ENCODE data around the gene EFCAB10. TPM values are rescaled to one million over a fixed set of nuclear protein-coding genes. Genes with fewer than 3 reads are reported as not detected.

EFCAB10 gene, protein sequence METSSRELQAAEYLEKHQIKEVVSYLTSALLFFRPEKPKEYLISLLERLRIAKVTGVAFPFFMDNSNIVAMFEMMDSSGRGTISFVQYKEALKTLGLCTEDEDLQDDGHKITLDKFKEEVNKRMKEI
- total RNA-seq, result not detected

DNA sequence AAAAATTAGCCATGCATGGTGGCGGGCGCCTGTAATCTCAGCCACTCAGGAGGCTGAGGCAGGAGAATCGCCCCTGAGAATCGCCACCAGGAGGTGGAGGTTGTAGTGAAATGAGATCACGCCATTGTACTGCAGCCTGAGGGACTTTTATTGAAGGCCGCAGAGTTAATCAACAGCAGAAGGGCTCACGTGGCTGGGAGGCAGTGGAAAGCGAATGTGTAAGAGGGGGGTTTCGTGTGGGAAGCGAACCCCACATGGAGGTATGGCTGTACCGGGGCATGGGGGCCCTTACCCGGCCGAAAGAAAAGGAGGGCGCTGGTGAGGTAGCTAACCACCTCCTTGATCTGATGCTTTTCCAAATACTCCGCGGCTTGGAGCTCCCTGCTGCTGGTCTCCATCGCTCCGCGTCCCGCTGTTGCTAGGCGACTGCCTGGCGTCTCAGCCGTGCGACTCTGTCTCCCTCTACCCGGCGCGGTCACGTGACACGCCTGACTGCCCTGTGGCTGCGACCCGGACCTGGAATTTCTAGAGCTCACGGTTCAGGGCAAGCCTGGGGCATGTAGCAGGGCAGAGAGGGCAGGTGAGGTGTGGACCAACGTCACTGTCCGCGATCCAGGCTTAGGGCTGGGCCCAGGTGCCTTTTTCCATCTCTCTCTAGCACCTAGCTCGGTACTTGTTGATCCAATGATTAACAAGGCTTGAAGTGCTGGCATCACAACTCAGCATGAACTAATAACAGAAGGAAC, at the start of gene EFCAB10:
Gene EFCAB10, minus strand, starts transcription at position 428 of the 746 bp plus-strand sequence. Its CDS starts 30 bp downstream, at position 398.
- no peaks in the 10 kb centered on the region for H3K4me1 ChIP-seq
- intact Hi-C loops (cut with DNase I), result no loop called here
- H3K9me3 ChIP-seq, result no peaks in the 10 kb centered on the region
- H3K36me3 ChIP-seq, result no peaks in the 10 kb centered on the region
- H3K27me3 ChIP-seq, result no peaks in the 10 kb centered on the region
- peak within 1 kb of the TSS; percentile 35 to 36 for H3K4me3 ChIP-seq
- no peak for DNase-seq (ENCODE audit: low spot score in 2 of 2)
- no peak for TF ChIP-seq CTCF (IDR thresholded peaks at IDR 0.05)
- no peak within 1 kb of the TSS for H3K27ac ChIP-seq

DNA sequence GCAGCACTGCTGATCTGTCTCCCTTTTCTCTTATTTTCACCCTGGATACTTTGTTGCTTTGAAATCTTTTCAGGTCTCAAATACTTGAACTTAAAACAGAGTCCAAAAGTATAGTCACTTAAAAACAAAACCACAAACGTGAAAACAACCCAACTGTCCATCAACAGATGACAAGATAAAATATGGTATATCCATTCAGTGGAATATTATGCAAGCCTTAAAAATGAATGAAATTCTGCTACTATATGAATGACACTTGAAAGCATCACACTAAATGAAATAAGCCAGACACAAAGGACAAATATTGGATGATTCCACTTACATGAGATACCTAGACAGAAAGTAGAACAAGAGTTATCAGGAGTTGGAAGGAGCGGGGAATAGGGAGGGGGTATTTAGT, 44.7 kb upstream of the EFCAB10 start:
- Histone ChIP-seq H3K4me1 (no peaks in the 10 kb centered on the region), H3K27ac (no peak overlapping the region), H3K36me3 (peaks cover 14 to 30% of the 10 kb centered on the region in 2 donors), H3K9me3 (no peaks in the 10 kb centered on the region), H3K4me3 (no peak overlapping the region), H3K27me3 (no peaks in the 10 kb centered on the region)
- TF ChIP-seq CTCF (IDR thresholded peaks at IDR 0.05), result no peak
- no peak for DNase-seq (ENCODE audit: low spot score in 2 of 2)
- intact Hi-C loops (cut with DNase I), result no loop called here

DNA sequence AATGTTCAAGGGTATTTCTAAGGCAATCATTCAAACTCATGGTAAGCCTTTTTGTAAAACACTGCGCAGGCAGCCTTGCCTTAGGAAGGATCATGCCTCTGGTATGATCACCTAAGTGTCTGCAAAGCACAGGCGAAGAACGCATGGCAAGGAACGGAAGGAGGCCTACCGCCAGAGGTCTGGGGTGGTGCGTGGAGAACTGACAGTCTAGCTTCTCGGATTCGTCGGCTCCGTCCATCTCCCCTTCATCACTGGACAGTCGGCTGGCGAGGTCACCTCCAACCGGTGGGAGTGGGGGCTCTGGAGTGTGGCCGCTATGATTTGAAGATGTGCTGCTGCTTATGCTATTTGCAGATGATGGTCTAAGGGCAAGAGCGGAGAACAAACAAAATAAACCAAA, 42.6 kb upstream of the EFCAB10 start:
- no peaks in the 10 kb centered on the region for H3K9me3 ChIP-seq
- H3K27me3 ChIP-seq, result no peaks in the 10 kb centered on the region
- no peak for DNase-seq (ENCODE audit: low spot score in 2 of 2)
- H3K36me3 ChIP-seq, result peaks cover 14 to 30% of the 10 kb centered on the region in 2 donors
- intact Hi-C loops (cut with DNase I), result no loop called here
- no peak overlapping the region for H3K4me3 ChIP-seq
- H3K4me1 ChIP-seq, result no peaks in the 10 kb centered on the region
- TF ChIP-seq CTCF (IDR thresholded peaks at IDR 0.05), result no peak
- no peak overlapping the region for H3K27ac ChIP-seq

DNA sequence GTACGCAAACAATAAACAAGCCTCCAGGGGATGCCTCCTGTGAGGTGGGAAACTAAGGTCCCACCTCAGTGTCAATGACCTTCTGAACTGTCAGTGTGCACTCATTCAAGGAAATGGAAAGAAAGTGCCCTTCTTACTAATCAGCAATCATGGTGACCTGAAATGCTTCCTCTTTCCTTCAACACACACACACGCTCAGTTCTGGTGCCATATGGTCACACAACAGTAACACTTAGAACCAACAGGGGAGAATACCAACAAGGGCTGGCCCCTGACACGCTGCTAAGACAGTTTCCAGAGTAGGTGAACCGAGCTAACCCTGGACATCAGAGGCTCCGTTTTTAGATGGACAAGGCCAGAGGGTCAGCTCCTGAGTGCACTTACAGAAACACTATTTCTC, 42.1 kb upstream of the EFCAB10 start:
- Histone ChIP-seq H3K27me3 (no peaks in the 10 kb centered on the region), H3K4me3 (no peak overlapping the region), H3K27ac (no peak overlapping the region), H3K4me1 (no peaks in the 10 kb centered on the region), H3K36me3 (peaks cover 15 to 33% of the 10 kb centered on the region in 2 donors), H3K9me3 (no peaks in the 10 kb centered on the region)
- TF ChIP-seq CTCF (IDR thresholded peaks at IDR 0.05), result no peak
- intact Hi-C loops (cut with DNase I), result no loop called here
- no peak for DNase-seq (ENCODE audit: low spot score in 2 of 2)

- no peak overlapping the region for H3K4me3 ChIP-seq
- H3K9me3 ChIP-seq, result no peaks in the 10 kb centered on the region
- intact Hi-C loops (cut with DNase I), result no loop called here
- H3K4me1 ChIP-seq, result no peaks in the 10 kb centered on the region
- H3K27ac ChIP-seq, result no peak overlapping the region
- no peak for DNase-seq (ENCODE audit: low spot score in 2 of 2)
- no peaks in the 10 kb centered on the region for H3K27me3 ChIP-seq
- H3K36me3 ChIP-seq, result peaks cover 22 to 42% of the 10 kb centered on the region in 2 donors
- no peak for TF ChIP-seq CTCF (IDR thresholded peaks at IDR 0.05)
Measured at GRCh38 chr7:105622106-105622731, 40.9 kb upstream of the EFCAB10 start.
